ENCODE measurements around the gene KCNN4.

Gene KCNN4

DNA sequence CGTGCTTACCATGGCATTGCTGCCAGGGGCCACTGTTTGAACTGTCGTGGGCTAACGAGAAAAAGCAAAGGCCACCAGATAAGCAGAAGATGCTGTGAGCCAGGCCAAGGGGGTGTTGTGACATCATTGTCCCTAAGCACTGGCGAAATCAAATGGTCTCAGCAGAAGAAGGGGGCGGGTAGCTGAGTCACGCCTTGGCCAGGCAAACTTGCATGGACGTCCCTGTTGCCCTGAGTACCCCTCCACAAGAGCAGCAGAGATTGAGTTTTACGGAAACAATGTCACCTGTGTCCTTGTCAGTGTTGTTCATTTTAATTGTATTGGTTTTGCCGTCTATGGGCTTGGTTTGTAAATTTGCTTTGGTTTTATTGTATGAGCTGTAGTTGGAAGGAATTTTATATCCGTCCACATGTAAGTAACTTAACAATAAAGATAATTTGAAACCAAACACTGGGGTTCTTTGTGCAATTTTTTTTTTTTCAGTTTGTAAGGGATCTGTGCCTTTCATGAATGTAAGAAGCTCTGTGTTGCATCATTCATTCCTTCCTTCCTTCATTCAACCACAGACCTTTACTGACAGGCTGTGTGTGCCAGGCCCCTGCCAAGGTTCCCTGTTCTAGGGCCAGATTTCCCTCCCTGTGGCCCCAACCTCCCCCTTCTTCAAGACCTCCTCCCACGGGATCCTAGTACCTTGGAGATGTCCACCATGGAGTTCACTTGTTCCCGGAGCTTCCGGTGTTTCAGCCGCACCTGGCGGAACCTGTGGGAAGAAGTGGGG is 12.3 kb downstream of the KCNN4 start:
- H3K4me3 ChIP-seq (ENCODE audit: low read length), result no peak overlapping the region
- no peaks in the 10 kb centered on the region for H3K79me2 ChIP-seq (ENCODE audit: control insufficient read depth, insufficient read depth, low read length)
- H2AK5ac ChIP-seq (ENCODE audit: low read length), result no peak overlapping the region
- H3K4me1 ChIP-seq (ENCODE audit: control insufficient read depth, low read depth, low read length), result no peaks in the 10 kb centered on the region
- H3K23ac ChIP-seq (ENCODE audit: low read length), result no peak overlapping the region
- H3K4me2 ChIP-seq (ENCODE audit: low read length), result no peak overlapping the region
- DNase-seq, result no peak
- no peak overlapping the region for H3K4ac ChIP-seq (ENCODE audit: low read depth, low read length)
- H3K27ac ChIP-seq (ENCODE audit: low read depth, low read length), result no peak overlapping the region
- H3K56ac ChIP-seq (ENCODE audit: low read length), result no peak overlapping the region
- H3K18ac ChIP-seq (ENCODE audit: low read length), result no peak overlapping the region
- WGBS (ENCODE audit: extremely low coverage, insufficient coverage, low lambda C conversion rate), result no CpG with 5 or more reads among the region's 15 CpGs
- no peaks in the 10 kb centered on the region for H3K36me3 ChIP-seq (ENCODE audit: control insufficient read depth, insufficient read depth, low read length)
- no peak overlapping the region for H4K5ac ChIP-seq (ENCODE audit: low read length)
- H3K27me3 ChIP-seq (ENCODE audit: insufficient read depth, low read length, poor library complexity), result peaks cover 8% of the 10 kb centered on the region
- no peak overlapping the region for H2BK5ac ChIP-seq (ENCODE audit: low read length)
- no peaks in the 10 kb centered on the region for H3K79me1 ChIP-seq (ENCODE audit: low read length)
- H4K8ac ChIP-seq (ENCODE audit: low read depth, low read length), result no peak overlapping the region
- no peak overlapping the region for H2BK15ac ChIP-seq (replicated peaks; ENCODE audit: low read depth)
- H3K9ac ChIP-seq (ENCODE audit: low read length), result no peak overlapping the region
- no peak overlapping the region for H2BK120ac ChIP-seq (ENCODE audit: low read depth, low read length)

DNA sequence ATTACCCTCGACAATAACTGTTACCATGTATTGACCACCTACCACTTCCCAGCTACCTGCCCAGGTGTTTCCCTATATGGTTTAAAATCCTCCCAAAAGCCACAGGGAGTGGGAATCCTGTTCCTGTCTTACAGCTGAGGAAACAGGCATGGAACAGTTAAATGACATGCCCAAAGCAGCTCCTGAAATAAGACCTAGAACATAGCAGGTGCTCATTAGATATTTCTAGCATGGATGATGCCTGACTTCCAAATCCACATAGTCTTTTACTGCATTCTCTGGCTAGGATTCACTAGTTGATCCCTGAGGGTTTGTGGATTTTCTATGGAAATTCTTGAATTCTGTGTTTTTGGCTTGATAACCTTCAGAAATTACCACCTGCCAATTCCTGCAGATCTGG is 13.0 kb downstream of the KCNN4 start:
- DNase-seq, result no peak
- no peak overlapping the region for H3K56ac ChIP-seq (ENCODE audit: low read length)
- WGBS (ENCODE audit: extremely low coverage, insufficient coverage, low lambda C conversion rate), result no CpG with 5 or more reads among the region's 1 CpG
- no peak overlapping the region for H2AK5ac ChIP-seq (ENCODE audit: low read length)
- H2BK15ac ChIP-seq (replicated peaks; ENCODE audit: low read depth), result no peak overlapping the region
- no peaks in the 10 kb centered on the region for H3K79me1 ChIP-seq (ENCODE audit: low read length)
- no peaks in the 10 kb centered on the region for H3K79me2 ChIP-seq (ENCODE audit: control insufficient read depth, insufficient read depth, low read length)
- no peak overlapping the region for H3K23ac ChIP-seq (ENCODE audit: low read length)
- H3K4me2 ChIP-seq (ENCODE audit: low read length), result no peak overlapping the region
- no peak overlapping the region for H3K4me3 ChIP-seq (ENCODE audit: low read length)
- H3K27ac ChIP-seq (ENCODE audit: low read depth, low read length), result no peak overlapping the region
- no peak overlapping the region for H2BK5ac ChIP-seq (ENCODE audit: low read length)
- H3K36me3 ChIP-seq (ENCODE audit: control insufficient read depth, insufficient read depth, low read length), result no peaks in the 10 kb centered on the region
- H3K27me3 ChIP-seq (ENCODE audit: insufficient read depth, low read length, poor library complexity), result peaks cover 2% of the 10 kb centered on the region
- H3K18ac ChIP-seq (ENCODE audit: low read length), result no peak overlapping the region
- H3K4me1 ChIP-seq (ENCODE audit: control insufficient read depth, low read depth, low read length), result no peaks in the 10 kb centered on the region
- H3K4ac ChIP-seq (ENCODE audit: low read depth, low read length), result no peak overlapping the region
- H2BK120ac ChIP-seq (ENCODE audit: low read depth, low read length), result no peak overlapping the region
- no peak overlapping the region for H3K9ac ChIP-seq (ENCODE audit: low read length)
- H4K5ac ChIP-seq (ENCODE audit: low read length), result no peak overlapping the region
- no peak overlapping the region for H4K8ac ChIP-seq (ENCODE audit: low read depth, low read length)

DNA sequence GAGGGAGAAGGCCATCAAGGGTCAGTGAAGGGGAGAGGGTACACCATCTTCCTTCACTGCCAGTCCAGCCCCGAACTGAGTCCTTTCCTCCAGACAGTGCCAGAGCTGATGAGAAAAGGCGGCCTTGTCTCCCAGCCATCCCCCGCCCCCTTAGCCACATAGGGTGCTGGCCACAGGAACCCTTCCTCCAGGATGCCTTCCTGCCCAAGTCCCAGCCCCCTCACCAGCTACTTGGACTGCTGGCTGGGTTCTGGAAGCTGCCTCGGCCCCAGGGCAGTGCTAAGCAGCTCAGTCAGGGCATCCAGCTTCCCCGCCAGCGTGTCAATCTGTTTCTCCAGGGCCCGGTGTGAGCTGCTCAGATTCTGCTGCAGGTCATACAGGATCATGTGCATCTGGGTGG is 13.5 kb downstream of the KCNN4 start:
- Histone ChIP-seq H3K79me2 (ENCODE audit: control insufficient read depth, insufficient read depth, low read length) (no peaks in the 10 kb centered on the region), H3K4me3 (ENCODE audit: low read length) (no peak overlapping the region), H3K79me1 (ENCODE audit: low read length) (no peaks in the 10 kb centered on the region), H2BK120ac (ENCODE audit: low read depth, low read length) (no peak overlapping the region), H2AK5ac (ENCODE audit: low read length) (no peak overlapping the region), H3K27me3 (ENCODE audit: insufficient read depth, low read length, poor library complexity) (no peaks in the 10 kb centered on the region), H3K4me2 (ENCODE audit: low read length) (no peak overlapping the region), H3K9ac (ENCODE audit: low read length) (no peak overlapping the region), H4K5ac (ENCODE audit: low read length) (no peak overlapping the region), H3K36me3 (ENCODE audit: control insufficient read depth, insufficient read depth, low read length) (no peaks in the 10 kb centered on the region), H3K23ac (ENCODE audit: low read length) (no peak overlapping the region), H2BK15ac (replicated peaks; ENCODE audit: low read depth) (no peak overlapping the region), H3K4ac (ENCODE audit: low read depth, low read length) (no peak overlapping the region), H2BK5ac (ENCODE audit: low read length) (no peak overlapping the region), H3K27ac (ENCODE audit: low read depth, low read length) (no peak overlapping the region), H3K56ac (ENCODE audit: low read length) (no peak overlapping the region), H3K18ac (ENCODE audit: low read length) (no peak overlapping the region), H4K8ac (ENCODE audit: low read depth, low read length) (no peak overlapping the region), H3K4me1 (ENCODE audit: control insufficient read depth, low read depth, low read length) (no peaks in the 10 kb centered on the region)
- WGBS (ENCODE audit: extremely low coverage, insufficient coverage, low lambda C conversion rate), result no CpG with 5 or more reads among the region's 7 CpGs
- DNase-seq, result no peak

DNA sequence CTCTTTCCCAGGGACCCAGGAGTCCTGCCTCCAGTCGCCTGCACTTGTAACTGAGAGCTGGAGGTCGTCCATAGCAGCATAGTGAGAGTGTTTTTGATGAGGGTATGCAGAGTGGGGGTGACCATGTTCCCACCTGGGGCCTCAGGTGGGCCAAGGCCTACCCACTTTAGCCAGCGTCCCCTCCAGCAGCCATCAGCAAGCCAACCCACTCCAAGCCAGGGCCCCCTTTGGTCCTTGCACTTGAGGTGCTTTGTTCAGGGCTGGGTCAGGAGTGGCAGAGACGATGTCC is 14.1 kb downstream of the KCNN4 start:
- no CpG with 5 or more reads among the region's 4 CpGs for WGBS (ENCODE audit: extremely low coverage, insufficient coverage, low lambda C conversion rate)
- H3K36me3 ChIP-seq (ENCODE audit: control insufficient read depth, insufficient read depth, low read length), result no peaks in the 10 kb centered on the region
- H3K23ac ChIP-seq (ENCODE audit: low read length), result no peak overlapping the region
- H2BK120ac ChIP-seq (ENCODE audit: low read depth, low read length), result no peak overlapping the region
- no peak overlapping the region for H3K4ac ChIP-seq (ENCODE audit: low read depth, low read length)
- H3K4me2 ChIP-seq (ENCODE audit: low read length), result no peak overlapping the region
- no peak overlapping the region for H2BK5ac ChIP-seq (ENCODE audit: low read length)
- H3K4me1 ChIP-seq (ENCODE audit: control insufficient read depth, low read depth, low read length), result no peaks in the 10 kb centered on the region
- H3K79me1 ChIP-seq (ENCODE audit: low read length), result no peaks in the 10 kb centered on the region
- no peaks in the 10 kb centered on the region for H3K79me2 ChIP-seq (ENCODE audit: control insufficient read depth, insufficient read depth, low read length)
- H4K5ac ChIP-seq (ENCODE audit: low read length), result no peak overlapping the region
- no peak overlapping the region for H4K8ac ChIP-seq (ENCODE audit: low read depth, low read length)
- H2AK5ac ChIP-seq (ENCODE audit: low read length), result no peak overlapping the region
- H3K27ac ChIP-seq (ENCODE audit: low read depth, low read length), result no peak overlapping the region
- H3K18ac ChIP-seq (ENCODE audit: low read length), result no peak overlapping the region
- no peaks in the 10 kb centered on the region for H3K27me3 ChIP-seq (ENCODE audit: insufficient read depth, low read length, poor library complexity)
- no peak overlapping the region for H3K56ac ChIP-seq (ENCODE audit: low read length)
- no peak for DNase-seq
- H2BK15ac ChIP-seq (replicated peaks; ENCODE audit: low read depth), result no peak overlapping the region
- H3K4me3 ChIP-seq (ENCODE audit: low read length), result no peak overlapping the region
- no peak overlapping the region for H3K9ac ChIP-seq (ENCODE audit: low read length)

DNA sequence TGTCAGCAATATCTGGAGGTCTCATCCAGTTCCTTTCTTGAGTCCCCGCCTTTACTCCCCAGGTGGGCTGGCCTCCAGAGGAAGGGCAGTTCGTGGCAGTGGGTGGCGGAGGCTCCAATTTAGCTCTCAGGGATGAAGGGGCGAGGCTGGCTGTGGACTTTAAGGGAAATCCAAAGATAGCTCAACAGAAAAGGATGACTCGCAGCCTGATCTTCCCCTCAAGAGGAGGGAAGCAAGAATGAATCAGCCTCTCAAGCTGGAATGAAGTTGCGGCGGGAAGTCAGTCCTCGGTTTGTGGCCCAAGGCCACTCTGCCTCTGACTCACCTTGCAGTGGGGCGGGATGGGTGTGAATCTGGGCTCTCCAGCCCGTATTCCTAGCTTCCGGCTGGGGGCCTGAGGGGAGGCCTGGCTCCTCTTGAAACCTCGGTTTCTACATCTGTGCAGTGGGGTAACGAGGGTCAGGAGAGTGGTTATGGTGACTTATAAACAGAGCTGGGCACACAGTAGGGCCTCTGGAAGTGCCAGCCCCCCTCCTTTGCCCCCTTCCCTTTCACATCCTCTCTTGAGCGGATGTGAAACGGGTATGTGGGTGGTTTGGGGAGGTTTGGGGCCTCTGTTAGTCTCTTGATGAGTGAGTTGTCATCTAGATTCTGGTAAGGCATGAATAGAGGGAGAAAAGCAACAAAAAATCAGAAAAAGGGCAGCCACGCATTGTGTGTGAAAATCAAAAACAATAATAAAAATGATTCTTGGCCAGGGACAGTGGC is 15.5 kb downstream of the KCNN4 start:
- peak; percentile 89 for DNase-seq
- H2AK5ac ChIP-seq (ENCODE audit: low read length), result no peak overlapping the region
- no peaks in the 10 kb centered on the region for H3K79me2 ChIP-seq (ENCODE audit: control insufficient read depth, insufficient read depth, low read length)
- no peaks in the 10 kb centered on the region for H3K4me1 ChIP-seq (ENCODE audit: control insufficient read depth, low read depth, low read length)
- H4K8ac ChIP-seq (ENCODE audit: low read depth, low read length), result no peak overlapping the region
- no peak overlapping the region for H2BK120ac ChIP-seq (ENCODE audit: low read depth, low read length)
- no peaks in the 10 kb centered on the region for H3K79me1 ChIP-seq (ENCODE audit: low read length)
- no peak overlapping the region for H3K4ac ChIP-seq (ENCODE audit: low read depth, low read length)
- H3K23ac ChIP-seq (ENCODE audit: low read length), result no peak overlapping the region
- no peak overlapping the region for H2BK5ac ChIP-seq (ENCODE audit: low read length)
- no peaks in the 10 kb centered on the region for H3K27me3 ChIP-seq (ENCODE audit: insufficient read depth, low read length, poor library complexity)
- no peak overlapping the region for H2BK15ac ChIP-seq (replicated peaks; ENCODE audit: low read depth)
- no peak overlapping the region for H3K27ac ChIP-seq (ENCODE audit: low read depth, low read length)
- no peak overlapping the region for H3K18ac ChIP-seq (ENCODE audit: low read length)
- H4K5ac ChIP-seq (ENCODE audit: low read length), result no peak overlapping the region
- H3K36me3 ChIP-seq (ENCODE audit: control insufficient read depth, insufficient read depth, low read length), result no peaks in the 10 kb centered on the region
- H3K4me2 ChIP-seq (ENCODE audit: low read length), result no peak overlapping the region
- H3K4me3 ChIP-seq (ENCODE audit: low read length), result no peak overlapping the region
- no peak overlapping the region for H3K9ac ChIP-seq (ENCODE audit: low read length)
- no CpG with 5 or more reads among the region's 16 CpGs for WGBS (ENCODE audit: extremely low coverage, insufficient coverage, low lambda C conversion rate)
- H3K56ac ChIP-seq (ENCODE audit: low read length), result no peak overlapping the region

Measured in mesendoderm (in vitro differentiated cells).